GM21576 (cell line): ENCODE data around the gene MRPS25.

Source experiments
- ATAC-seq: cut with Tn5 transposase; IDR thresholded peaks from one replicate; pipeline ENCODE4 v1.9.1; 2021; ENCODE audit warnings: mild to moderate bottlenecking, moderate library complexity; ENCODE audit not compliant: unreplicated experiment

The MRPS25 gene

DNA sequence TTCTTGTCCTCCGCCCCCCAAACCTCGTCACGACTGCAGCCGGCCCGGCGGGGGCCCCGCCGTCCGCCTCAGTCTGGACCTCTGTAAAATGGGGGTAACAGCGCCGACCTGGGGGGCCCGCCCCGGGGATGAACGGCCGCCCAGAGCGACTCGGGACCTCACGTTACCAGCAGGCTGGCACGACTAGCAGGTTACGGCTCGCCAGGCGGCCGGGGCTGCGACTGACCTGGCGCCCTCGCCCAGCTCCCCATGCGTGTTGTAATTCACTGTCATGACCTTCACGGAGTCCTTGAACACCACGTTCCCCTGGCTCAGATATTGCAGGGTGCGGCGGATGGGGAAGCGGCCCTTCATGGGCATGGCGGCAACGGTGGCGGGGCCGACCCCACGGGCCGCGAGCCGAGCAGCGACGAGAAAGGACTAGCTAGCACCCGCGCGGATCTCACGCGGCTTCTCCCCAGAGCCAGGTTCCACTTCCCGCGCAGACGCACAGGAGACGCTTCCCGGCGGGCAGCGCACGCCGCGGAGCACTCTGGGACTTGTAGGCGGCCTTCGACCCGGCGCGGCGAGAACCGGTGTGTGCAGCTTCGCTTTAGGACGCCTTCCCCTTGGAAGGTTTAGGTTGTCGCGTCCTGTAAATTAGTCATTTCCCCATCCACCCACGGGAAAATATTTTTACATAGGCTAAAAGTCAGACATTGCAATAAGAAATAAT, at the start of gene MRPS25:
TSS of gene MRPS25 (minus strand) at position 481 of the 715 bp plus-strand sequence. CDS start at position 360, 121 bp downstream.
- peak; percentile 95 for ATAC-seq

DNA sequence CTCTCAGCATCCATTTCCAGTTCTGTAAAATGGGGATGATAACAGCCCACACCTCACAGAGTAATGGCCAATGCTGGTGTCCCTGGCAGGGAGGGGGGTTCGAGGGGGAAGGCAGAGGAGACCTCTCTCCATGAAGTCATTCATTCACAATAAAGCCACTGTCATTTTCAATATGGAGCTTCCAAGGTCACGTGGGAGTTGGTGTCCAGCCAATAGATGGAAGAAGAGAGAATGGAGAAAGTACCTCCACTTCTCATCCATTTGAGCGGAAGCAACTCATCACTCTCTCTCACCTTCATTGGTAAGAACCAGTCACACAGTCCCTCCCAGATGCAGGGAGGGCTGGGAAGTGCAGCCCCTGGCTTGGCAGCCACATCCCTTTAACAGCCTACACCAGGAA, 48.8 kb upstream of the MRPS25 start:
- ATAC-seq, result no peak

DNA sequence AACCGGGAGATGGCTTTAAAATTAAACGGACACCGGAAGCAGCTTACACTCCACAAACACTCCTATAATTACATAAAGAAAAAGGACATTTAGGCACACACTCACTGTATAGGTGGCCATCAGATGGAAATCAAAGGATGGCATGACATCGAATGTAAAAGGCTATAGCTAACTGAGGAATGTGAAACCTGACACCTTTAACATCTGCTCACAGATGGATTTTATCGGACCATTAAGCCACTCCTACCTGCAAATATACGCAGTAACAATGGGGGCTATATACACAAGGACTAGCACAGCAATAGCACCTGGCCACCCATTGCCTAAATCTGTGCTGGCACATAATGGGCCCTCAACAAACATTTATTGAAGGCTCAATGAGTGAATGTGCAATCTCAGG, 48.4 kb upstream of the MRPS25 start:
- no peak for ATAC-seq

DNA sequence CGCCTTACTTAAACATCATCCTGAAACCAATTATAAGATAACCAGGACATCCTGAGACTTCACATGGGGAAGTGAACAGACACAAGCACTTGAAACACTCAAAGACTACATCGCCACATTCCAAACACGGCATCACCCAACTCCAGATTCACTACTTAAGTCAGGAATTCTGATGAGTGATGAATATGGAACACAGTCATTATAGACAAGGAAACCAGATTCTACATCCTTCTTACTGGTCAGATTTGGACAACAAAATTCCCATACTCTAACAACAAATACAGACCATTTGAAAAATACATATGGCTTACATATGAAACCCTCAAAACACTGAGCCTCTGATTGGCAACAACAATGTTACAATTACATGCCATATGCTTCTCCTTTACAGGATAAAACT, 46.9 kb upstream of the MRPS25 start:
- ATAC-seq, result no peak

DNA sequence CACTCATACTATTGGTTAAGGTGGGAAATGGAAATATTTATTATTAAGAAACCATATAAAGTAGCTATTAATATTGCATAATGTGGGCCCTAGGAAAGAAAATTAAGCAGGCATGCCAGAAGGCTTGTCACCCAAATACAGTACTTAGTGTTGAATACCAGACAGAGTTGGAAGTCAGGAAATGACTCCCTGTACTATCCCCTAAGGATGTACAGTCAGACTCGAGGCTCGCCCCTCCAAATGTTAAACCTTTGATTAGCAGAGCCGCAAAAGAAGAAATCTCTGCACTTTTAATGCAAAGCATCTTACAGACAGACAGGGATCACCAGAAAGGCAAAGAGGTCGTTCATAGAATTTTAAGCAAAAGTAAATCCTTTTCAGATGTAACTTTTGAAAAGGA, 45.1 kb upstream of the MRPS25 start:
- no peak for ATAC-seq

DNA sequence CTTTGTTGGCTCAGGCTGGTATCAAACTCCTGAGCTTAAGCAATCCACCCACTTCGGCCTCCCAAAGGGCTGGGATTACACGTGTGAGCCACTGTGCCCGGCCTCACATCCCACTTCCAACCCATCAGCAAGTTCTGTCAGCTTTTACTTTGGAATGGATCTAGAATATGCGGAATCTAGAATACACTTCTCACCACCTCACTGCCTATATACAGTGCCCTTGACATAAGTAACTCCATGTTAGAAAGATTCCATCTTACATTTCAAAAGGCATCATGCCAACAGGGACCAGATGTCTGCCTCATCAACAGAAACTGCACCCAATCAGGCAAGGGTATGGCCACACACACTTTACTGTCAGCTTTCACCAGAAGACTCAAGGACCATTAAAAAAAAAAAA, 43.8 kb upstream of the MRPS25 start:
- no peak for ATAC-seq

DNA sequence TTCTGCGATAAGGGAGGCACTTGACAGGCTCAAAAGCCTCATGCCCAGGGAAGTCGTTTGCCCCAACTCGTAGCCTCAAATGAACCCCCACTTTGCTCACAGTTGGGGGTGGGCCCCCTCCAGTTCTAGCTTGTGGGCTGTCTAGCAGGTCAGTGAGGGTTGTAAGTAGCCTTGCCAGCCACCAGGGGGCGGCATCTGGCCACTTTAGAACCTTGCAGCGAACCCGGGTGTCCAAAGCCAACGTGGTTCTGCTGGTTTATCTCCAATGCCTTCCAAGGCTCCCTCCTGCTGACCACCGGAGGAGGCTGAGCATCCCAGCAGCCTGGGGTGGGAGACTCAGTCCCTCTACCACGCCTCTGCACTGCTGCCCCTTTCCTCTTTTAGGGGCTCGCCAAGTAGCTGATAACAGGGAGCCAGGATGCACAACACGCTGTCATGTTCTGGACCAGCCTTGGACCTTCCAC, 43.0 kb upstream of the MRPS25 start:
- peak; percentile 56 for ATAC-seq

DNA sequence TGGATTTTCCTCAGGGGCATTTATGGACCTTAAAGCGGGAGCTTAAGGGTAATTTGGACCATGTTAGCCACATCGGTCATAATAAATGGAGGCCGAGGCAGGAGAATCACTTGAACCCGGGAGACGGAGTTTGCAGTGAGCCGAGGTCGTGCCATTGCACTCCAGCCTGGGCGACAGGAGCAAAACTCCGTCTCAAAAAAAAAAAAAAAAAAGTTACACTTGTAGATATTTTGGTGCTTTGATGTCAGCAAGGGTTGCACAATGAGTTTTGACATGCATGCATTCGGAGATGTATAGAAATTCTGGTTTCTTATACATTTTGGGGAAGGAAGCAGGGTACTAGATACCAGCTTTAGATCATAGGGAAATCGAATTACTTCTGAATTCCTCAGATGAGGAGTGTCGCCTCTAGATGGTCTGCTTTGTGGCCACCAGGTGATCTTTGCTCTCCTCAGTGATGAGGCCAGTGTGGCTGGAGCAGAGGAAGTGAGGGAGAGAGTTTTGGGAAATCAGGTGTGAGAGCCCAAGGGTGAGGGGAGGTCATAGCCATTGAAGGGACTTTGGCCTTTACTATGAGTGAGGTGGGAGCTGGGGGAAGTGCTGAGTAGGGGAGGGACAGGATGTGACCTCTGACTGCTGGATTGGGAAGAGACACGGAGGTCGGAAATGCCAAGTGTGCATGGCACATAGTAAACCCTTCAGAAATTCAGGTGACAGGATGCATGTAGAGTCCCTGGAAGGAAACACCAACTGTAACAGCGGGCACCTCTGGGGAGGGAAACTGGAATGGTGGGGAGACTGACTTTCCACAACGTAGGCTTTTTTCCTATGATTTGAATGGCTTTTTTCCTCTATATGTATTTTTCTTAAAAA, 42.2 kb upstream of the MRPS25 start:
- ATAC-seq, result no peak

DNA sequence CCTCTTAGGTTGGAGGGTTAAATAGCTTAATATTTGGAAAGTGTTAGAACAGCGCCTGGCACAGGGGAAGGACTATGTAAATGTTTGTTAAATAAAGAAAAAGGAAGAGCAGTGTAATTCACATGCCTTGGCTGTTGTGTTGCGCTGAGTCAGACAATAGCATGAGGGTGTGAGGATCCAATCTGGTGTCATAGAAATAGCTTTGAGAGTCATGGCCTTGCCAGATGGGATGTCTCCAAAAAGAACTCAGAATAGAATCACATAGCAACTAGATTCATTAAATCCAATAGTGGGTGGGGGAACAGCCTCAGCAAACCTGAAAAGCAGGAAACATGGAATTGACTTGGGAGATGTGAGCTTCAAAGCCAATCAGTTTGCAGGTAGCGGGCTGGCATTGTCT, 37.7 kb upstream of the MRPS25 start:
- no peak for ATAC-seq

DNA sequence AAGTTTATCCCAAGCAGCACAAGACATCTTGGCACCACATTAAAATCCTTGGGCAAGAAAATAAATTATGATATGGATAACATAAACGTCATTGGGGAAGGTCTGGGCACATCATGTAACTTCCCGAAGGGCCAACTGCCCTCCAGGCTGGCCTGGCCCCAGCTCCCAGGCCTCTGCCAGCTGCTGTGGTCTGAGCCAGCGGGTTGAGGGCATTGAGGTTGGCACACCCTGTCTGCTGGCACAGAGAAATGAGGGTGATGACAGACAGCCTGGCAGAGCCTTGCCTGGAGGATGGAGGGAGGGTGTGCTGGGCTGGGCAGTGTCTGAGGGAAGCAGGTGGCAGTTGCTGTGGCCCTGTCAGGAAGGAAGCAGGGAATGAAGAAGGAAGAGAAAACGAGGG, 37.1 kb upstream of the MRPS25 start:
- ATAC-seq, result no peak

DNA sequence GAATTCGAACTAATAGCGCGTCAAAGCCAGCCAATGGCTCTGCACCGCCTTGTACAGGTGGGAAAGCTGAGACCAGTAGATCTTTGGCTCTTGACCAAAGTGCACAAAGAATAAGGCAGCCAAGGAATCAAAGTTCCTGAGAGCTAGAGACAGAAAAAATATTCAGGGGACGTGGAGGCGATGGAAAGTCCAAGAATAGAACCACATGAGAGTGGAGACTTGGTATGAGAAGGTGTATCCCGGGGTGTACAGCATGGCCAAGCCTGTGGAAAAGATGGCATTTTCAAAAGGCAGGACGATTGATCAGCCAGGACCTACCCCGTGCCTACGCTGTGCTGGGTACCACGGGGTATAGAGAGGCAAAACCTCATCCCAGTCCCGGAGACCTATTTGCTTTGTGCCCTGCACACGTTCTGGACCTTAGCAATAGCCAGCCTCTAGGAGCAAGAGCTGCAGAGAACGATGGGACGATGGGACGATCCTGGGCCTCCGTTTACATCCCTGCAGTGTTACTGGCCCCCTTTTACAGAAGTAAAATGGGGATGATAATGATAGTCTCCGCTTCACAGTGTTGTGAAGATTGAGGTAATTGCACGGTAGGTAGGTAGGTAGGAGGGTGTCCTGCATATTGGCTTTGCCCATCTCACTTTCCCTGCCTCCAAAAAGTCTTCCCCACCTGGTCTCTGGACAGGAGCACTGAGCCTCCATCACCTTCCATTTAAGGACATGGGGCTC, 34.4 kb upstream of the MRPS25 start:
- no peak for ATAC-seq

DNA sequence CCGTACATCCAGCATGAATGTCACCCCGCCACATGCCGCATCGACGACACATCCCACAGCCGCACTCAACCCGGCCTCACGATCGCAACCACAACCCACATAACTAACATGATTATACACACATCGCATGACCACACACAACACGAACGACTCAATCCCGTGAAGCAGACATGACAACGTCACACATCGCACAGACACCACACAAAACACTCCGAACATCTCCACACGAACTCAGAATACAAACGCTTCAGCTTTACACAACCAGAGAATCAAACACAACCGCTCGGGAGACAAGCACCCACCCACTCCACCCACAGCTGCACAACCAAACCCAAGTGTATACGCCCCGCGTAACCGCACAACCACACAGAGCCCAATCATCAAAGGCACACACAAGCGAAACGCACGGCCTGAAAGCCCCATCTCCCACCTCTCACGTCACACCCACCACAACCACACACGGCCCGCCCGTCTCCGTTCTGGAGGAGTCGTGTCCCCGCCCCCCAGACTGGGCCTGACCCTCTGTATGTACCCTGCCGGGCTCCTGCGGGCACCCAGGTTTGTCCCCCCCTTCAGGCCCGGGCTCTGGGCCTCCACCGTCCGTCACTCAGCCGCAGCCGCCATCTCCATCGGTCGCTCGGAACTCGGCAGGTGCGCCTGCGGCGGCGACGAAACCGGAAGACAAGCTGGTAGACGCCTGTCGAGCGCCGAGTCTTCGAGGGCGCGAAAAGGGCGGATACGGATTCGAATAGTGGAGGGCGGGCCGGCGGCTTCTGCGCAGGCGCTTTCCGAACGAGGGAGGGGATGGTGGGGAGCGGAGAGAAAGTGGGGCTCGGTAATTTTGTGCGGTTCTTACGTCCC, 33.6 kb upstream of the MRPS25 start, which contains the start of gene RBSN:
TSS of gene RBSN (minus strand) at position 646 of the 861 bp plus-strand sequence. CDS start 3,028 bp downstream, outside the sequence.
- ATAC-seq, result peak; percentile 84

DNA sequence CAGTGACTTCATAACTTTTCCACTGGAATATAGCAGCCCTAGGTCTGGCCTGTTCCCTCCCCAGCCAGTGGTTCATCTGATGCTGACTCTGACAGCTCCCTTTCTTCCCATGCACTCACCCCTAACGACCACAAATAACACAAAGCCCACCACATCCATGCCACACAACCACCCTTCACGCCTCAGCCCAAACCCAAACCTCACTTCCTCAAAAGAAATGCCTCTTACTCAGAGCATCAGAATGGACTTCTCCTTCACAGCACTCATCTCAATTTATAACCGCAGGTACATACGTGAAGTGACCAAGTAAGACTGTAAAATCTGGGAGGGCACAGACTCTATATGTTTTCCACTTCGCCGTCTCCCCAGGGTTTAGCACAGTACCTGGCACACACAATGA, 32.8 kb upstream of the MRPS25 start:
- no peak for ATAC-seq

DNA sequence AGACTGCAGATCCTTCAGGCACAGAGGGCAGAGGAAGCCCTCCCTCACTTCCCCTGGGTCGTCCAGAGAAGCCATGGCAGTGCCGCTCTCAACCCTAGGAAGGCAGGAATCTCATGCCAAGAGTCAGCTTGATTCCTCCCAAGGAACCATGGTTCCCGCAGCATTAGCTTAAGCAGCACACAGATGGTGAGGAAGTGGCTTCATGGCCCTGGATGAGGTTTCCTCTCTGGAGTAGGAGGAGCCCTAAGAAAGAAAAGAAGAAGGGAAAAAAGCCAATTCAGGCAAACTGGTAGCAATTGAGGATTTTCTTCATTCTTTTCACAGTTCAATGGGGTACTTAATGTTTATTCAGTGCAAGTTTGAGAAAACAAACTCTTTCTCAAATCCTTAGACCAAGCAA, 30.9 kb upstream of the MRPS25 start:
- ATAC-seq, result no peak

DNA sequence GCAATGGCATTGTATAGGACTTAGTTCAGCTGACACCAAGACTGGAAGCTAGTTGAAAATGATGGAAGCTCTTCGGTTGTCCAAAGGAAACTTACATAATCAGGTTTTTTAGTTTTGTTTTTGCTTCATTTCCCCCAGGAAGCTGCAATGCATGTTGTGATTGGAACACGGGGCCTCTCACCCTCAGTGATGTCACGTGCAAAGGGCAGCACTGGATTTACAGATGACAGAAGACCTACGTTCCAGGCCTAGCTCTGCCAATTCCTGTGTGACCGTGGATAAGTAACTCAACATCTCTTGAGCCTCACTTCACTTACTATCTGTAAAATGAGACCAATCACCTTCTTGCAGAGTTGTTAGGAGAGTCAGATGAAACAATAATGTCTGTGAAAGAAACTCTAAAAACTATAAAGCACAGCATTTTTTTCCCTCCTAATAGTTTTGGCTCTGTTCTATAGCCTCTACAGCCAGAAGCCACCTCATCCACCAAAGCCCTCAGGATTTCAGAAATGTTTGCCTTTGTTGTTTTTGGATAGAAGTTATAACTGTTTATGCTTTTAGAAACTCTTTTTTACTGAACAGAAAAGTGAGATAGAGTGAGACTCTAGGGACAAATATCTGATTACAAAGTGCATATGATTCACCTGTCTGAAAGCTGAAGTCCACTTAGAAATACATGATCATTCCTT, 29.2 kb upstream of the MRPS25 start:
- no peak for ATAC-seq

DNA sequence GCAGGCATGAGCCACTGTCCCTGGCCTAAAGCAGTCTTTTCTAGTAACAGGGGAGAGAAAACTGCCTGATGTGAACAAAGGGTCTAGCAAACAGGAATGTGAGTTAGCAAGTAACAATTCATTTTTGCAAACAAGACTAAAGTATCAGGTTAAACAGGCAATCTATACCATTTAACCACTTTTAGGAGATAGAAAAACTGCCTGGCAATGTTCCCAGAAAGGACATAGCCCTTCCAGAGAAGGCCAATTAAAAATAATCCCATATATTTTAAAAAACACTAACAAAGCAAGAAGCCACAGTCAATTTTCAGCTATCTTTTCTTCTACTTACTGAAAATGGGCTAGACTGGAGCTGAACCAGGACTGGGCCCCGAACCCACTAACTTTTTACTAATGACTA, 27.6 kb upstream of the MRPS25 start:
- no peak for ATAC-seq

DNA sequence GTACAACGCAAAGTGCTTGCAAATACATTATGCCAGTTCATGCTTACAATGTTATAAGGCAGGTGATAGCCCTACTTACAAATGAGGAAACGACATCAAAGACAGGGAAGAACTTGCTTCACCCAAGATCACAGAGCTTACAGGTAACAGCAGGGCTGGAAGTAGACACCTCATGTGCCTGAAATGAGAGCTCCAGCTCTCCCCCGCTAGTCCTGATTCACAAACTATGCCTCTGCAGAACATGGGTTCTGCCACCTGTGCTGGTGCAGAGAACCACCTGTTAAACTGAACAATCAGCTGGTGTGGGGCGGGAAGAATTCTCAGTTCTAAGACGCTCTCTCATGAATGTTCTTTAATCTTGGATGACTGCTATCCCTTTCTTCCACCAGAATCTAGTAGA, 26.5 kb upstream of the MRPS25 start:
- ATAC-seq, result no peak

DNA sequence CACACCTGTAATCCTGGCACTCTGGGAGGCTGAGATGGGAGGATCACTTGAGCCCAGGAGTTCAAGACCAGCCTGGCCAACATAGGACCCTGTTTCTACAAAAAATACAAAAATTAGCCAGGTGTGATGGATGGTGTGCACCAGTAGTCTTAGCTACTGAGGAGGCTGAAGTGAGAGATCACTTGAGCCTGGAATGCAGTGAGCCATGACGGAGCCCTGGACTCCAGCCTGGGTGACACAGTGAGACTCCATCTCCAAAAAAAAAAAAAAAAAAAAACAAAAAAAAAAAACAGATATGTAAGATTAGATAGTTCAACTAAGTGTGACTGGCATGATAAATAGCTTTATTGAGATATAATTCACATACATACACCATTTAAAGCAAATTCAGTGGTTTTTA, 24.1 kb upstream of the MRPS25 start:
- ATAC-seq, result no peak

DNA sequence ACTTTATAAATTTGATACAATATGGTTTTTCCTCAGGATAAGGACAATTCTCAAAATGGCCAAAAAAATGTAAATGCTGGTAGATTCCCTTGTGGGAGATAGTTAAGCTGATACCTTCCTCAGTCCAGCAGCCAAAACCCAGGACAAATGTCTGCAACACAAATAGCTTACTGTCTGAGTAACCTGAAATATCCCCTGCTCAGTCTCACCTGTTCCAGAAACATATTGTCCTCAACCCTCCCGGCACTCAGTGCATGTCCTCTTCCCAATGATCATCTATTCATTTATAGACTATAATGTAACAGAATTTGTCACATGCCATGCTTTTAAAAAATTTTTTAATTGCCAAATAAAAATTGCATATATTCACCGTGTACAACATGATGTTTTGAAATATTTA, 21.6 kb upstream of the MRPS25 start:
- no peak for ATAC-seq

DNA sequence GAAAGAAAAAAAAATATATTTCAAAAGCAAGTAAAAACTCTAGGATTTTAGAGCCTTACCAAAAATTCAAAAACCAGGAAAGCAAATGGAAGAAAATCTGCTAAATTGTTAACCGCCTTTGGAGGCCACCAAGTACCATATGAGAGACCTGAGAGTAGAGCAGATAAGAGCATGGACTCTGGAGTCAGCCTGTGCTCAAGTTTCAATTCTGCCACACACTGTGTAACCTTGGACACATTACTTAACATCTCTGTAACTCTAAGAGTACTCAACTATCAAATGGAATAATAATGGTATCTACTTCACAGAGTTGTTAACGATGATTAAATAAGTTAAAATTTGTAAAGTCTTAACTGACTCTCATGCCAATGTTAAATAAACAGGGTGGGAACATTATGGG, 21.1 kb upstream of the MRPS25 start:
- no peak for ATAC-seq
